ENCODE data around the gene ITGB8.

ITGB8 gene

GRCh38 chr7:20350996-20351692 lies 20.4 kb downstream of the ITGB8 start:
- H3K27ac ChIP-seq (ENCODE audit: low read depth in 2 of 2, low read length in 2 of 2), result peak overlapping the region; percentile 70 to 76
- H3K4me3 ChIP-seq (ENCODE audit: low read length in 2 of 2), result peak overlapping the region in 1 of 2 donors; percentile 25
- peaks cover 0 to 17% of the 10 kb centered on the region in 2 donors for H3K4me1 ChIP-seq (ENCODE audit: control insufficient read depth in 2 of 2, insufficient read depth in 2 of 2, low read length in 2 of 2)

GRCh38 chr7:20351901-20352300 lies 21.2 kb downstream of the ITGB8 start:
- no peaks in the 10 kb centered on the region for H3K36me3 ChIP-seq (ENCODE audit: control insufficient read depth in 2 of 2, insufficient read depth in 2 of 2, low read length in 2 of 2)
- no peak overlapping the region for H3K27ac ChIP-seq (ENCODE audit: low read depth in 2 of 2, low read length in 2 of 2)
- no peaks in the 10 kb centered on the region for H3K27me3 ChIP-seq (ENCODE audit: control insufficient read depth in 2 of 2, insufficient read depth in 2 of 2, low read length in 2 of 2)
- H3K4me1 ChIP-seq (ENCODE audit: control insufficient read depth in 2 of 2, insufficient read depth in 2 of 2, low read length in 2 of 2), result peaks cover 0 to 17% of the 10 kb centered on the region in 2 donors
- no peaks in the 10 kb centered on the region for H3K9me3 ChIP-seq (ENCODE audit: control insufficient read depth in 2 of 2, low read length in 2 of 2)
- no peak overlapping the region for H3K4me3 ChIP-seq (ENCODE audit: low read length in 2 of 2)
- no peak overlapping the region for H3K9ac ChIP-seq (ENCODE audit: low read depth in 1 of 2, low read length in 2 of 2)

More at GRCh38 chr7:20350996-20351692, 20.4 kb downstream of the ITGB8 start:
- H3K36me3 ChIP-seq (ENCODE audit: control insufficient read depth in 2 of 2, insufficient read depth in 2 of 2, low read length in 2 of 2), result no peaks in the 10 kb centered on the region
- H3K9me3 ChIP-seq (ENCODE audit: control insufficient read depth in 2 of 2, low read length in 2 of 2), result no peaks in the 10 kb centered on the region
- H3K27me3 ChIP-seq (ENCODE audit: control insufficient read depth in 2 of 2, insufficient read depth in 2 of 2, low read length in 2 of 2), result no peaks in the 10 kb centered on the region
- peak overlapping the region in 1 of 2 donors; percentile 54 for H3K9ac ChIP-seq (ENCODE audit: low read depth in 1 of 2, low read length in 2 of 2)

GRCh38 chr7:20352573-20353306 lies 22.0 kb downstream of the ITGB8 start:
- H3K36me3 ChIP-seq (ENCODE audit: control insufficient read depth in 2 of 2, insufficient read depth in 2 of 2, low read length in 2 of 2), result no peaks in the 10 kb centered on the region
- no peaks in the 10 kb centered on the region for H3K27me3 ChIP-seq (ENCODE audit: control insufficient read depth in 2 of 2, insufficient read depth in 2 of 2, low read length in 2 of 2)
- no peak overlapping the region for H3K27ac ChIP-seq (ENCODE audit: low read depth in 2 of 2, low read length in 2 of 2)
- H3K9ac ChIP-seq (ENCODE audit: low read depth in 1 of 2, low read length in 2 of 2), result no peak overlapping the region
- H3K4me3 ChIP-seq (ENCODE audit: low read length in 2 of 2), result no peak overlapping the region
- no peaks in the 10 kb centered on the region for H3K9me3 ChIP-seq (ENCODE audit: control insufficient read depth in 2 of 2, low read length in 2 of 2)
- peaks cover 0 to 17% of the 10 kb centered on the region in 2 donors for H3K4me1 ChIP-seq (ENCODE audit: control insufficient read depth in 2 of 2, insufficient read depth in 2 of 2, low read length in 2 of 2)

GRCh38 chr7:20354610-20355528 lies 24.2 kb downstream of the ITGB8 start:
- H3K4me3 ChIP-seq (ENCODE audit: low read length in 2 of 2), result no peak overlapping the region
- H3K4me1 ChIP-seq (ENCODE audit: control insufficient read depth in 2 of 2, insufficient read depth in 2 of 2, low read length in 2 of 2), result peaks cover 0 to 17% of the 10 kb centered on the region in 2 donors
- no peak overlapping the region for H3K27ac ChIP-seq (ENCODE audit: low read depth in 2 of 2, low read length in 2 of 2)

GRCh38 chr7:20358106-20358505 lies 27.4 kb downstream of the ITGB8 start:
- no peak overlapping the region for H3K4me3 ChIP-seq (ENCODE audit: low read length in 2 of 2)
- no peaks in the 10 kb centered on the region for H3K36me3 ChIP-seq (ENCODE audit: control insufficient read depth in 2 of 2, insufficient read depth in 2 of 2, low read length in 2 of 2)
- no peaks in the 10 kb centered on the region for H3K27me3 ChIP-seq (ENCODE audit: control insufficient read depth in 2 of 2, insufficient read depth in 2 of 2, low read length in 2 of 2)
- H3K9ac ChIP-seq (ENCODE audit: low read depth in 1 of 2, low read length in 2 of 2), result no peak overlapping the region
- H3K4me1 ChIP-seq (ENCODE audit: control insufficient read depth in 2 of 2, insufficient read depth in 2 of 2, low read length in 2 of 2), result peaks cover 0 to 3% of the 10 kb centered on the region in 2 donors
- H3K9me3 ChIP-seq (ENCODE audit: control insufficient read depth in 2 of 2, low read length in 2 of 2), result no peaks in the 10 kb centered on the region
- no peak overlapping the region for H3K27ac ChIP-seq (ENCODE audit: low read depth in 2 of 2, low read length in 2 of 2)

More at GRCh38 chr7:20354610-20355528, 24.2 kb downstream of the ITGB8 start:
- Histone ChIP-seq H3K36me3 (ENCODE audit: control insufficient read depth in 2 of 2, insufficient read depth in 2 of 2, low read length in 2 of 2) (no peaks in the 10 kb centered on the region), H3K9ac (ENCODE audit: low read depth in 1 of 2, low read length in 2 of 2) (no peak overlapping the region), H3K9me3 (ENCODE audit: control insufficient read depth in 2 of 2, low read length in 2 of 2) (no peaks in the 10 kb centered on the region), H3K27me3 (ENCODE audit: control insufficient read depth in 2 of 2, insufficient read depth in 2 of 2, low read length in 2 of 2) (no peaks in the 10 kb centered on the region)

GRCh38 chr7:20358762-20359282 lies 28.1 kb downstream of the ITGB8 start:
- H3K4me1 ChIP-seq (ENCODE audit: control insufficient read depth in 2 of 2, insufficient read depth in 2 of 2, low read length in 2 of 2), result peaks cover 0 to 3% of the 10 kb centered on the region in 2 donors
- no peaks in the 10 kb centered on the region for H3K36me3 ChIP-seq (ENCODE audit: control insufficient read depth in 2 of 2, insufficient read depth in 2 of 2, low read length in 2 of 2)
- H3K9ac ChIP-seq (ENCODE audit: low read depth in 1 of 2, low read length in 2 of 2), result no peak overlapping the region
- H3K27ac ChIP-seq (ENCODE audit: low read depth in 2 of 2, low read length in 2 of 2), result no peak overlapping the region
- H3K27me3 ChIP-seq (ENCODE audit: control insufficient read depth in 2 of 2, insufficient read depth in 2 of 2, low read length in 2 of 2), result no peaks in the 10 kb centered on the region
- H3K4me3 ChIP-seq (ENCODE audit: low read length in 2 of 2), result no peak overlapping the region
- no peaks in the 10 kb centered on the region for H3K9me3 ChIP-seq (ENCODE audit: control insufficient read depth in 2 of 2, low read length in 2 of 2)

- no peaks in the 10 kb centered on the region for H3K36me3 ChIP-seq (ENCODE audit: control insufficient read depth in 2 of 2, insufficient read depth in 2 of 2, low read length in 2 of 2)
- no peak overlapping the region for H3K9ac ChIP-seq (ENCODE audit: low read depth in 1 of 2, low read length in 2 of 2)
- no peak overlapping the region for H3K27ac ChIP-seq (ENCODE audit: low read depth in 2 of 2, low read length in 2 of 2)
- H3K9me3 ChIP-seq (ENCODE audit: control insufficient read depth in 2 of 2, low read length in 2 of 2), result no peaks in the 10 kb centered on the region
- H3K4me1 ChIP-seq (ENCODE audit: control insufficient read depth in 2 of 2, insufficient read depth in 2 of 2, low read length in 2 of 2), result peaks cover 0 to 3% of the 10 kb centered on the region in 2 donors
- H3K27me3 ChIP-seq (ENCODE audit: control insufficient read depth in 2 of 2, insufficient read depth in 2 of 2, low read length in 2 of 2), result no peaks in the 10 kb centered on the region
- H3K4me3 ChIP-seq (ENCODE audit: low read length in 2 of 2), result no peak overlapping the region
These were observed 28.8 kb downstream of the ITGB8 start for GRCh38 chr7:20359341-20359963.

- H3K9me3 ChIP-seq (ENCODE audit: control insufficient read depth in 2 of 2, low read length in 2 of 2), result no peaks in the 10 kb centered on the region
- no peaks in the 10 kb centered on the region for H3K36me3 ChIP-seq (ENCODE audit: control insufficient read depth in 2 of 2, insufficient read depth in 2 of 2, low read length in 2 of 2)
- H3K4me1 ChIP-seq (ENCODE audit: control insufficient read depth in 2 of 2, insufficient read depth in 2 of 2, low read length in 2 of 2), result no peaks in the 10 kb centered on the region
- H3K9ac ChIP-seq (ENCODE audit: low read depth in 1 of 2, low read length in 2 of 2), result no peak overlapping the region
- H3K27me3 ChIP-seq (ENCODE audit: control insufficient read depth in 2 of 2, insufficient read depth in 2 of 2, low read length in 2 of 2), result no peaks in the 10 kb centered on the region
- H3K27ac ChIP-seq (ENCODE audit: low read depth in 2 of 2, low read length in 2 of 2), result no peak overlapping the region
- H3K4me3 ChIP-seq (ENCODE audit: low read length in 2 of 2), result no peak overlapping the region
These were observed 32.0 kb downstream of the ITGB8 start for GRCh38 chr7:20362574-20363253.

GRCh38 chr7:20364571-20365196 lies 34.0 kb downstream of the ITGB8 start:
- Histone ChIP-seq H3K4me1 (ENCODE audit: control insufficient read depth in 2 of 2, insufficient read depth in 2 of 2, low read length in 2 of 2) (no peaks in the 10 kb centered on the region), H3K9me3 (ENCODE audit: control insufficient read depth in 2 of 2, low read length in 2 of 2) (no peaks in the 10 kb centered on the region), H3K27ac (ENCODE audit: low read depth in 2 of 2, low read length in 2 of 2) (no peak overlapping the region), H3K36me3 (ENCODE audit: control insufficient read depth in 2 of 2, insufficient read depth in 2 of 2, low read length in 2 of 2) (no peaks in the 10 kb centered on the region), H3K4me3 (ENCODE audit: low read length in 2 of 2) (no peak overlapping the region), H3K27me3 (ENCODE audit: control insufficient read depth in 2 of 2, insufficient read depth in 2 of 2, low read length in 2 of 2) (no peaks in the 10 kb centered on the region), H3K9ac (ENCODE audit: low read depth in 1 of 2, low read length in 2 of 2) (no peak overlapping the region)
